Esophagus muscularis mucosa (tissue), 4 donors: ENCODE measurements around the gene BSN. TPM values are rescaled to one million over a fixed set of nuclear protein-coding genes. Genes with fewer than 3 reads are reported as not detected.
"Not testable (repeated sequence)": the region's sequence is repeated elsewhere in the genome, so short reads cannot be mapped to it uniquely, and the experiment has no call there.

Source experiments
- DNase-seq: peaks from one replicate; pipeline ENCODE4 v3.0.0-alpha.2; 2017; ENCODE audit errors: extremely low spot score
- H3K27ac ChIP-seq, 4 donors: fragments of 200-600 bp; sonication (generic); replicated peaks in 1 of 4; 1 replicate in 3 of 4; 2 replicates in 1 of 4; pipeline ENCODE4 v1.5.1; 2016 to 2019; ENCODE audit warnings: mild to moderate bottlenecking in 1 of 4
- H3K27me3 ChIP-seq, 4 donors: fragments of 200-600 bp; sonication (generic); one replicate each; pipeline versions ENCODE4 v1.5.1 to v1.6.0; 2016 to 2019
- H3K36me3 ChIP-seq, 4 donors: fragments of 200-600 bp; sonication (generic); one replicate each; pipeline ENCODE4 v1.5.1; 2016 to 2019
- H3K4me1 ChIP-seq, 4 donors: fragments of 200-600 bp; sonication (generic); one replicate each; pipeline ENCODE4 v1.5.1; 2016 to 2019
- H3K4me3 ChIP-seq, 4 donors: fragments of 200-600 bp; sonication (generic); 1 replicate in 2 of 4; 2 replicates in 2 of 4; pipeline ENCODE4 v1.5.1; 2016 to 2019; ENCODE audit warnings: mild to moderate bottlenecking in 4 of 4, moderate library complexity in 1 of 4
- H3K9me3 ChIP-seq, 4 donors: fragments of 200-600 bp; sonication (generic); 1 replicate in 3 of 4; 2 replicates in 1 of 4; pipeline ENCODE4 v1.5.1; 2016 to 2019
- EP300 ChIP-seq: sonication (generic); formaldehyde crosslinking; IDR thresholded peaks from one replicate; pipeline ENCODE4 v1.6.1; 2017; ENCODE audit warnings: antibody characterized with exemption
- POLR2A ChIP-seq: fragments of 450-650 bp; IDR thresholded peaks from one replicate; pipeline ENCODE4 v1.6.1; 2017; ENCODE audit warnings: antibody characterized with exemption, moderate library complexity, mild to moderate bottlenecking, low read depth
- POLR2AphosphoS5 ChIP-seq, 2 donors: sonication (generic); formaldehyde crosslinking; IDR thresholded peaks; one replicate each; pipeline ENCODE4 v1.6.1; 2017; ENCODE audit warnings: antibody characterized with exemption in 2 of 2
- WGBS: methylation state at CpG from one replicate; pipeline ENCODE4 v1.1.5; 2018; 5-methylcytosine and 5-hydroxymethylcytosine counted together
- intact Hi-C: fragments of 100-400 bp; cut with DNase I; formaldehyde crosslinking; loops from one replicate; pipeline ENCODE4 v1.15.1; 2023
- total RNA-seq, 4 donors: library from RNA; depleted of rRNA; stranded (reverse); fragments of >200 nt; gene quantifications; one replicate each; pipeline versions ENCODE4 v1.1.0 to v1.2.1, GENCODE V29; 2016
- TF ChIP-seq, protein P1 (sequence below), 3 experiments: fragments of 200-600 bp in 2 of 3; fragments of 450-650 bp in 1 of 3; sonication (generic) in 2 of 3; IDR thresholded peaks; one replicate each; pipeline ENCODE4 v1.5.1; 2017 to 2019; ENCODE audit warnings: antibody characterized with exemption in 3 of 3, mild to moderate bottlenecking in 2 of 3, moderate library complexity in 1 of 3

The BSN gene
- total RNA-seq, 4 donors from 2014 or later = 0.42 to 1.7 (median 0.78) TPM

DNA sequence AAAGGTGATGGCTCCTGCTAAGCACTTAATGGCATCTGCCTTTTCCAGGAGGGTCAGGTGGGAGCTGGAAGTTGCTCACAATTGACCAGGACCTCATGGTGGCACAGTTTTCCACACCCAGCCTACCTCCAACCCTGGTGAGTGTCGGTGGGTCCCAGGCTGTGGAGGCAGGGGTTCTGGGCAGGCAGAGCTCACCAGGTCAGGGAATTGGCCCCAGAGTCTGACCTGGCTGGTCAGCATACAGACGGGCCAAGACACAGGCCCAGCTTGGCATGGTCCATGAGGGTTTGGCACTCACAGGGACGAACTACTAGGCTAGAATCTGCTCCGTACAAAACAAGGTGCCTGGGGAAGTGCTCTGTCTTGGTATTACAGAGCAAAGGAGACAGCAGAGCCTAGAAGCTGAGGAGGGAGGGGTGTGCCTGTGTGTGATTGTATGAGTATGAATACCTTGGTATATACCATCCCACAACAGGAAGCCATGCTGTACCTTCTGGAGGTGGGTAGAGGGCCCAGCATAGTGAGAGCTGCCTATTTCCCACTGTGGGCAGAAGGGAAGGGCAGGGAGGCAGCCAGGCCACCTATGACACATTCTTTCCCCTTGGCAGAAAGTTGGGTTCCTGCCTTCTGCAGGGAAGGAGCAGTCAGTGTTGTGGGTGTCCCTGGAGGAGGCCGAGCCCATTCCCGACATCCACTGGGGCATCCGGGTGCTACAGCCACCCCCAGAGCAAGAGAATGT is 126.4 kb downstream of the BSN start:
- Histone ChIP-seq H3K36me3 (peaks cover 69 to 98% (median 90%) of the 10 kb centered on the region in 4 donors), H3K4me3 (no peak overlapping the region), H3K27me3 (peaks cover 0 to 11% (median 0%) of the 10 kb centered on the region in 4 donors), H3K27ac (no peak overlapping the region), H3K4me1 (peaks cover 0 to 13% (median 2%) of the 10 kb centered on the region in 4 donors), H3K9me3 (no peaks in the 10 kb centered on the region)
- intact Hi-C loops = no loop called here
- TF ChIP-seq POLR2A (no peak), POLR2AphosphoS5 (IDR thresholded peaks at IDR 0.05) (no peak), EP300 (no peak)
- TF ChIP-seq, protein P1, sequence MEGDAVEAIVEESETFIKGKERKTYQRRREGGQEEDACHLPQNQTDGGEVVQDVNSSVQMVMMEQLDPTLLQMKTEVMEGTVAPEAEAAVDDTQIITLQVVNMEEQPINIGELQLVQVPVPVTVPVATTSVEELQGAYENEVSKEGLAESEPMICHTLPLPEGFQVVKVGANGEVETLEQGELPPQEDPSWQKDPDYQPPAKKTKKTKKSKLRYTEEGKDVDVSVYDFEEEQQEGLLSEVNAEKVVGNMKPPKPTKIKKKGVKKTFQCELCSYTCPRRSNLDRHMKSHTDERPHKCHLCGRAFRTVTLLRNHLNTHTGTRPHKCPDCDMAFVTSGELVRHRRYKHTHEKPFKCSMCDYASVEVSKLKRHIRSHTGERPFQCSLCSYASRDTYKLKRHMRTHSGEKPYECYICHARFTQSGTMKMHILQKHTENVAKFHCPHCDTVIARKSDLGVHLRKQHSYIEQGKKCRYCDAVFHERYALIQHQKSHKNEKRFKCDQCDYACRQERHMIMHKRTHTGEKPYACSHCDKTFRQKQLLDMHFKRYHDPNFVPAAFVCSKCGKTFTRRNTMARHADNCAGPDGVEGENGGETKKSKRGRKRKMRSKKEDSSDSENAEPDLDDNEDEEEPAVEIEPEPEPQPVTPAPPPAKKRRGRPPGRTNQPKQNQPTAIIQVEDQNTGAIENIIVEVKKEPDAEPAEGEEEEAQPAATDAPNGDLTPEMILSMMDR (IDR thresholded peaks at IDR 0.05) = no peak
- DNase-seq = no peak
- WGBS = 81% methylated on average over 3 of the region's 7 CpGs

DNA sequence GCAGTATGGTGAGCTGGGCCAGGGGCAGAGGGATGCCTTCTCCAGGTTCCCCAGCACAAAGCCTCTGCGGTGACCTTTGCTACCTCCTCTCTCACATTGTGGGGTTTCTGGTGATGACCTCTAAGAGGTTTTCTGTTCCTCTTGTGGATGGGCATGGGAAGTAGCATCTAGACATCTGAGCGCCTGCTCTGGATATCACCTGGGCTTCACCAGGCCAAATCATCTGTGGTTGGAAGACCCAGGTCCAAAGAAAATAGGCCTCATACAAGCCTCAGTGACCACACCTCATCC is 126.9 kb downstream of the BSN start:
- 100% methylated on average over 2 of the region's 2 CpGs for WGBS
- H3K4me3 ChIP-seq = no peak overlapping the region
- TF ChIP-seq POLR2AphosphoS5 (IDR thresholded peaks at IDR 0.05) = no peak
- TF ChIP-seq, protein P1 (IDR thresholded peaks at IDR 0.05) = no peak
- TF ChIP-seq POLR2A = no peak
- TF ChIP-seq EP300 = no peak
- no peak for DNase-seq
- intact Hi-C loops = no loop called here
- no peaks in the 10 kb centered on the region for H3K9me3 ChIP-seq
- H3K36me3 ChIP-seq = peaks cover 69 to 92% (median 85%) of the 10 kb centered on the region in 4 donors
- no peak overlapping the region for H3K27ac ChIP-seq
- peaks cover 0 to 16% (median under 1%) of the 10 kb centered on the region in 4 donors for H3K27me3 ChIP-seq
- H3K4me1 ChIP-seq = peaks cover 0 to 14% (median 5%) of the 10 kb centered on the region in 4 donors

DNA sequence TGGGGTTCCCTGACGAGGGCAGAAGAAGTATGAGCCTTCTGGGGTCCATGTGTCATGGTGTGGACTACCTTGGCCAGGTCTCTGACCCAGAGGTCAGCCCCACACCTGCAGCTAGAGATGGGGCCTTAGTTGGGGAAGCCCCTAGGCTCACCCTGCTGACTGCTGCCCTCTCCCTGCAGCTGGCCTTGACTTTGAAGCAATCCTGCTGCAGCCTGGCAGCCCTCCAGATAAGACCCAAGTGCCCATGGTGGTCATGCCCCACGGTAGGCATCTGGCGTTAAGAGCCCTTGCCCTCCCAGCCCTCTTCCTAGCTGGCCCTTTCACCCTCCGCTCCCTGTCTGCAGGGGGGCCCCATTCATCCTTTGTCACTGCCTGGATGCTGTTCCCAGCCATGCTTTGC is 127.3 kb downstream of the BSN start:
- no peaks in the 10 kb centered on the region for H3K9me3 ChIP-seq
- H3K27me3 ChIP-seq = peaks cover 0 to 20% (median 2%) of the 10 kb centered on the region in 4 donors
- no peak for TF ChIP-seq EP300
- TF ChIP-seq, protein P1 (IDR thresholded peaks at IDR 0.05) = no peak
- TF ChIP-seq POLR2AphosphoS5 (IDR thresholded peaks at IDR 0.05) = no peak
- no peak for TF ChIP-seq POLR2A
- H3K4me3 ChIP-seq = no peak overlapping the region
- H3K36me3 ChIP-seq = peaks cover 69 to 89% (median 81%) of the 10 kb centered on the region in 4 donors
- H3K4me1 ChIP-seq = peaks cover 0 to 14% (median 9%) of the 10 kb centered on the region in 4 donors
- intact Hi-C loops = no loop called here
- H3K27ac ChIP-seq = no peak overlapping the region
- 75% methylated on average over 2 of the region's 4 CpGs for WGBS
- DNase-seq = no peak

DNA sequence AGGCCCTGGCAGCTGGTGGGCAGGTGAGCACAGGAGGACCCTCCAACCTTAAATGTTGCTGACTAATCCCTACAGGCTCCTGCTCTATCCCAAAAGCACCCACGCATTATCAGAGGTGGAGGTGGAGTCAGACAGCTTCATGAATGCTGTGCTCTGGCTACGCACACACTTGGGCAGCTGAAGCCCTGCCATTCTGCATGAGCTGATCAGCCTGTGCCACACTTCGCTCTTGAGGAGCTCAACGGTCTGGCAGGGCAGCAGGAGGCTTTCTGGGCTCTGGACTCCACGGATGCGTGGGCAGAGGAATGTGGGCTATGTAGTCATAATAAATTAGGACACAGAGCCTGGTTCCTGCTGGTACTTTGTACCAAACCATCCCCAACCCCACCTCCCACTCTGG is 128.9 kb downstream of the BSN start:
- Histone ChIP-seq H3K27ac (no peak overlapping the region), H3K27me3 (peaks cover 0 to 35% (median 7%) of the 10 kb centered on the region in 4 donors), H3K4me3 (no peak overlapping the region), H3K36me3 (peaks cover 54 to 73% (median 65%) of the 10 kb centered on the region in 4 donors), H3K4me1 (peaks cover under 1 to 18% (median 16%) of the 10 kb centered on the region in 4 donors), H3K9me3 (no peaks in the 10 kb centered on the region)
- no peak for DNase-seq
- no peak for TF ChIP-seq POLR2A
- TF ChIP-seq, protein P1 (IDR thresholded peaks at IDR 0.05) = no peak
- no peak for TF ChIP-seq POLR2AphosphoS5 (IDR thresholded peaks at IDR 0.05)
- no peak for TF ChIP-seq EP300
- intact Hi-C loops = no loop called here
- WGBS = 85% methylated on average over 4 of the region's 6 CpGs

DNA sequence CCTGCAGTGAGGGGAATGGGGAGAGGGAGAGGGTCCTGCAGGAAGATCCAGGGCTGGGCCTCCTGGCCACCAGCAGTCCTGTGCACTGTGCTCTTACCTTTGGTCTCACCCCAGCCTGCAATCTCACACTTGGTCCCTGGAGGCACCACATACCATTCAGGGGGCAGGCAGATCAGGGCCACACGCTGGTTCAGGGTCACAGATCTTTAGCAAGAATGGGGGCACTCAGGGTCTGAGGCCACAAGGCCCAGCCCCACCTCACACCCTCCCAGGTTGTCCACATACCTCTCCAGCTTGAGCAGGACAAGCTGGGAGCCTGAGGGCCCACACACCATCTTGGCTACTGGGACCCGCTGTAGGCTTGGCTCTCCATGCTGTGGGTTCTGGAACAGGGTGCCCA is 130.2 kb downstream of the BSN start:
- H3K9me3 ChIP-seq, DNase-seq, H3K4me3 ChIP-seq, H3K27ac ChIP-seq, intact Hi-C loops: not testable (repeated sequence)
- Histone ChIP-seq H3K4me1 (peaks cover 11 to 28% (median 25%) of the 10 kb centered on the region in 4 donors), H3K36me3 (peaks cover 42 to 60% (median 52%) of the 10 kb centered on the region in 4 donors), H3K27me3 (peaks cover 0 to 35% (median 7%) of the 10 kb centered on the region in 4 donors)
- 67% methylated on average over 1 of the region's 2 CpGs for WGBS

DNA sequence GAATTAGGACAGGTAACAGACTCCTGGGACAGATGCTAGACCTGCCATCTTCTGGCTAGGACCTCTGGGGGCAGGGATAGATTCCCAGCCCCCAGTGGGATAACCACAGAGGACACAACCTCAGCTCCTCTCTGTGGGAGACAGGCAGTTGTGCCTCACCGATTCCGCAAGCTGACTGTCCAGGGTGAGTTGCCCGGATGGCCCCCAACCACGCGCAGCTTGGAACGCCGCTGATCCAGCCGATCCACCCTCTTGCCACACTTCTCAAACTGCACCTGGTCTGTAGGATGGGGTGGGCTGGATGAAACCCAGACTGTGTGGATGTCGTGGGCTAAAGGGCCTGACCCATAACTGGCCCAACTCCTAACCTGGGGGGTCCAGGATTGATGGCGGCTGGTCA is 130.8 kb downstream of the BSN start:
- H3K4me1 ChIP-seq = peaks cover 13 to 32% (median 28%) of the 10 kb centered on the region in 4 donors
- DNase-seq, intact Hi-C loops, H3K4me3 ChIP-seq, H3K27ac ChIP-seq, H3K9me3 ChIP-seq: not testable (repeated sequence)
- WGBS = 100% methylated on average over 3 of the region's 10 CpGs
- H3K36me3 ChIP-seq = peaks cover 36 to 53% (median 46%) of the 10 kb centered on the region in 4 donors
- H3K27me3 ChIP-seq = peaks cover 0 to 35% (median 7%) of the 10 kb centered on the region in 4 donors

DNA sequence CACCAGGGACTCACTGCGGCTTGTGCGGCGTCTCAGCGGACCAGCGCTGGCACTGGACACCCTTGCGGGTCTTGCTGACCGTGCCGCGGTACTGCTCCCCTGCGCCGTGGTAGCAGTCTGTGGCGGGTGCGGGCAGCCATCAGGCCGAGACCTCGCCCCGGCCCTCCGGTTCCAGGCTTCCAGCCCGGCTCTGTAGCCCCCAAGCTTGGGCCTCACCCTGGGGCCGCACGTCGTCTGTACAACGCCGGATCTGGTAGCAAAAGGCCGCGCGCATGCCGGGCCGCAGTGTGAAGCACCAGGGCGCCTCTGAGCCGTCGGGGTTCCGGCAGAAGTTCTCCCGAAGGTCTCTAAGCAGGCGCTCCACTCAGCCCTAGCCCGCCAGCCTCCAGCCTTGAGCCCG is 131.6 kb downstream of the BSN start:
- H3K27ac ChIP-seq, DNase-seq, intact Hi-C loops, H3K9me3 ChIP-seq: not testable (repeated sequence)
- WGBS = no CpG with 5 or more reads among the region's 36 CpGs
- Histone ChIP-seq H3K4me1 (peaks cover 21 to 39% (median 35%) of the 10 kb centered on the region in 4 donors), H3K36me3 (peaks cover 29 to 46% (median 38%) of the 10 kb centered on the region in 4 donors), H3K4me3 (peak overlapping the region in 2 of 4 donors; percentile 23 to 49), H3K27me3 (peaks cover 0 to 35% (median 7%) of the 10 kb centered on the region in 4 donors)

DNA sequence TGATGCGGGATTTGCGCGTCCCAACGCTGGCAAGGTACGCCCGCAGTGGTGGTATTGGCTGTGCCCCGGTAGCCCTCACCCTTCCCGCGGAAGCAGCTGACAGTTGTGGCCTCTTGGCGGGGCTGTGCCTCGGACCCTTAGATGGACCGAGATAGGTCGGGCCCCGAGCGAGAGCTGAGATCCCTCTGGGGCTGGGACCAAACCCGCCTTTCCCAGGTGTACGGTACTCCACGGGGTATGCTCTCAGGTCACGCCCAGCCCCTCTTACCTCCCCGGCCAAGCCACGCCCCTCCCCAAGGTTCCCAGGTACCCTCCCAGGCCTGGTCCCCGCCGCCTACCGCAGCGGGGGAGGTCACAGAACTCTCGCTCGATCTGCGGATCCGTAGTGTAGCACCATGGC is 132.1 kb downstream of the BSN start:
- WGBS = 0% methylated on average over 6 of the region's 29 CpGs
- Histone ChIP-seq H3K4me3 (peak overlapping the region; percentile 23 to 49 (median 26)), H3K4me1 (peaks cover 26 to 44% (median 40%) of the 10 kb centered on the region in 4 donors), H3K36me3 (peaks cover 26 to 42% (median 33%) of the 10 kb centered on the region in 4 donors), H3K27me3 (peaks cover 0 to 35% (median 7%) of the 10 kb centered on the region in 4 donors)
- DNase-seq, H3K9me3 ChIP-seq, intact Hi-C loops, H3K27ac ChIP-seq: not testable (repeated sequence)
